ENCODE results near the gene ZNF263. TPM values are rescaled to one million over a fixed set of nuclear protein-coding genes. Genes with fewer than 3 reads are reported as not detected.

ZNF263 gene
- total and polyA plus RNA-seq, 2 of the 13 experiments (the other 11 are each of a cell fraction or from before 2014, with no cell fraction given): 10.2 to 41.2 TPM

DNA sequence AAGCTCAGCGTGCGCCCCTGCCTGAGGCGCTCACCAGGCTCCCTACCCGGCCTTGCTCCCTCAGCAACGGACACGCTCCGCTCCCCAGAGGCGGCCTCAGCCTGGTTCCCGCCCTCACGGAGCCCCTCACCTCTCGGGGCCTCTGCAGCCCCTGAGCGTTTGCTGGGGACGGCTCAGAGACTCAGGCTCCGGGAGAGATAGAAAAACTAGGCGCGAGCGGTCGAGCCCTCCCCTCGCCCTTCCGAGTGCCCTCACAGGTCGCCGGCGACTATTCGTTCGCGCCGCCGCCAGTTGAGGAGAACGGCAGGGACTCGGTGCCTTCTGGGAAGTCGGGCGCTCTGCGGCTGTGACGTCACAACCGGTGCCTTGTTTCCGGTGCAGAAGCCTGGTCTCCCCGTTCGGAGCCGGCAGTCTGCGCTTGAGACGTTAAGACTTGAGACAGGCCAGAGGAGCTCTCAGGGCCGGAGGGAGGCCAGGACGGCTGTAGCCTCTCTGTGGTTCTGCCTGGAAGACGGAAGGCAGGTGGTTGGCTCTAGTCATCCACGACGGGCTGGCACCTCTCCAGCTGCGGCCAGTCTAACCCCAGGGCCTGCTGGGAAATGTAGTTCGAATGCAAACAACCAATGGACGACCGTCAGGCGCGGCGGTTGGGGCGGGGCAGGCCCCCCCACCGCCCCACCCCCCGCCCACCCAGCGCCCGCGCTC is 48.3 kb upstream of the ZNF263 start, which contains the start of gene ZNF200 (continued):
- TF ChIP-seq TFE3 (CRISPR knock-in tag; IDR thresholded peaks at IDR 0.05): 0 out of 2 replicates have a peak, but pooled peaks have one; percentile 34
- peak; percentile 78; the same call in 1 of the 2 replicates for TF ChIP-seq ZNF607 (CRISPR knock-in tag; IDR thresholded peaks at IDR 0.05; ENCODE audit: borderline replicate concordance)
- TF ChIP-seq ZNF558 (CRISPR knock-in tag; IDR thresholded peaks at IDR 0.05; ENCODE audit: borderline replicate concordance): peak; percentile 79; the same call in 1 of the 2 replicates
- TF ChIP-seq ZNF749 (CRISPR knock-in tag; IDR thresholded peaks at IDR 0.05; ENCODE audit: borderline replicate concordance): peak; percentile 58; the same call in 1 of the 2 replicates
- no peak for TF ChIP-seq ARNT (IDR thresholded peaks at IDR 0.05)
- TF ChIP-seq GLI4 (CRISPR knock-in tag; IDR thresholded peaks at IDR 0.05; ENCODE audit: borderline replicate concordance): peak; percentile 87; the same call in 1 of the 2 replicates
- no peak for TF ChIP-seq TCF12 (IDR thresholded peaks at IDR 0.05)
- no peak for TF ChIP-seq TCF12 (CRISPR knock-in tag; IDR thresholded peaks at IDR 0.05)
- TF ChIP-seq TP53 (CRISPR knock-in tag; conservative IDR thresholded peaks at IDR 0.05): peak; percentile 64
- no peak for TF ChIP-seq TRAFD1 (CRISPR knock-in tag; IDR thresholded peaks at IDR 0.05; ENCODE audit: borderline replicate concordance)
- TF ChIP-seq TAF1 (CRISPR knock-in tag; IDR thresholded peaks at IDR 0.05): peak; percentile 83
- 0 out of 2 replicates have a peak, but pooled peaks have one; percentile 52 for TF ChIP-seq PCBP1 (IDR thresholded peaks at IDR 0.05; ENCODE audit: borderline replicate concordance, low read depth, low read length)
- no peak for TF ChIP-seq HNRNPUL1 (IDR thresholded peaks at IDR 0.05; ENCODE audit: low read depth, low read length)
- TF ChIP-seq PHF21A (CRISPR knock-in tag; IDR thresholded peaks at IDR 0.05): peak; percentile 25; the same call in 1 of the 2 replicates
- peak; percentile 95 for TF ChIP-seq POLR2G (IDR thresholded peaks at IDR 0.05; ENCODE audit: low read depth, low read length)
- peak; percentile 71; the same call in 1 of the 2 replicates for TF ChIP-seq ZNF546 (CRISPR knock-in tag; conservative IDR thresholded peaks at IDR 0.05)
- no peak for TF ChIP-seq JARID2 (CRISPR knock-in tag; IDR thresholded peaks at IDR 0.05; ENCODE audit: insufficient replicate concordance)
- 0 out of 2 replicates have a peak, but pooled peaks have one; percentile 60 for TF ChIP-seq ZFP82 (CRISPR knock-in tag; IDR thresholded peaks at IDR 0.05; ENCODE audit: borderline replicate concordance)
- TF ChIP-seq, protein P1, sequence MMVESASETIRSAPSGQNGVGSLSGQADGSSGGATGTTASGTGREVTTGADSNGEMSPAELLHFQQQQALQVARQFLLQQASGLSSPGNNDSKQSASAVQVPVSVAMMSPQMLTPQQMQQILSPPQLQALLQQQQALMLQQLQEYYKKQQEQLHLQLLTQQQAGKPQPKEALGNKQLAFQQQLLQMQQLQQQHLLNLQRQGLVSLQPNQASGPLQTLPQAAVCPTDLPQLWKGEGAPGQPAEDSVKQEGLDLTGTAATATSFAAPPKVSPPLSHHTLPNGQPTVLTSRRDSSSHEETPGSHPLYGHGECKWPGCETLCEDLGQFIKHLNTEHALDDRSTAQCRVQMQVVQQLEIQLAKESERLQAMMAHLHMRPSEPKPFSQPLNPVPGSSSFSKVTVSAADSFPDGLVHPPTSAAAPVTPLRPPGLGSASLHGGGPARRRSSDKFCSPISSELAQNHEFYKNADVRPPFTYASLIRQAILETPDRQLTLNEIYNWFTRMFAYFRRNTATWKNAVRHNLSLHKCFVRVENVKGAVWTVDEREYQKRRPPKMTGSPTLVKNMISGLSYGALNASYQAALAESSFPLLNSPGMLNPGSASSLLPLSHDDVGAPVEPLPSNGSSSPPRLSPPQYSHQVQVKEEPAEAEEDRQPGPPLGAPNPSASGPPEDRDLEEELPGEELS (CRISPR knock-in tag; IDR thresholded peaks at IDR 0.05): 0 out of 2 replicates have a peak, but pooled peaks have one; percentile 16
- peak; percentile 62 for TF ChIP-seq ZNF761 (CRISPR knock-in tag; conservative IDR thresholded peaks at IDR 0.05)
- TF ChIP-seq ZNF276 (CRISPR knock-in tag; IDR thresholded peaks at IDR 0.05; ENCODE audit: low read depth): peak; percentile 34; the same call in 1 of the 2 replicates
- TF ChIP-seq CAMTA2 (CRISPR knock-in tag; IDR thresholded peaks at IDR 0.05; ENCODE audit: borderline replicate concordance): peak; percentile 64; the same call in 1 of the 2 replicates
- TF ChIP-seq ZNF3 (CRISPR knock-in tag; IDR thresholded peaks at IDR 0.05): no peak

Data from HepG2 (cell line).